Measurements from ENCODE around the gene KLF15. TPM values are rescaled to one million over a fixed set of nuclear protein-coding genes. Genes with fewer than 3 reads are reported as not detected.

KLF15 gene
- total RNA-seq, 1 donor from 2014 or later, result 3.3 TPM

GRCh38 chr3:126306397-126306796 is 50.8 kb downstream of the KLF15 start:
- no peaks in the 10 kb centered on the region for H3K79me2 ChIP-seq (ENCODE audit: low read depth)
- no peaks in the 10 kb centered on the region for H4K20me1 ChIP-seq (ENCODE audit: low read depth)
- Mint-ChIP-seq H3K27me3 (ENCODE audit: insufficient read depth, low read depth) (peaks cover 3% of the 10 kb centered on the region), H3K9me3 (peaks cover 21% of the 10 kb centered on the region), H3K4me3 (no peak overlapping the region), H3K4me1 (no peaks in the 10 kb centered on the region), H3K27ac (no peak overlapping the region), H3K36me3 (no peaks in the 10 kb centered on the region)
- H3K9me3 ChIP-seq (ENCODE audit: low read depth), result peaks cover 16% of the 10 kb centered on the region
- H3F3A ChIP-seq (ENCODE audit: low read depth), result no peaks in the 10 kb centered on the region
- no peaks in the 10 kb centered on the region for H3K36me3 ChIP-seq
- no peak for TF ChIP-seq EZH2 (IDR thresholded peaks at IDR 0.05)
- TF ChIP-seq EZH2phosphoT487 (IDR thresholded peaks at IDR 0.05), result no peak
- TF ChIP-seq CTCF (IDR thresholded peaks at IDR 0.05), result no peak
- H3K27ac ChIP-seq, result no peak overlapping the region
- no peak overlapping the region for H3K4me2 ChIP-seq
- DNase-seq (ENCODE audit: low spot score), result no peak
- H3K4me3 ChIP-seq, result no peak overlapping the region
- H3K4me1 ChIP-seq, result no peaks in the 10 kb centered on the region
- no peaks in the 10 kb centered on the region for H3K27me3 ChIP-seq
- no peak overlapping the region for H3K9ac ChIP-seq
- H2AFZ ChIP-seq (replicated peaks), result no peak overlapping the region

- Histone ChIP-seq H2AFZ (replicated peaks) (no peak overlapping the region), H3K4me3 (no peak overlapping the region), H3K27me3 (no peaks in the 10 kb centered on the region), H3K4me2 (no peak overlapping the region), H3K79me2 (ENCODE audit: low read depth) (no peaks in the 10 kb centered on the region), H3K9ac (no peak overlapping the region), H3K36me3 (no peaks in the 10 kb centered on the region), H3K4me1 (no peaks in the 10 kb centered on the region), H3K27ac (no peak overlapping the region), H3F3A (ENCODE audit: low read depth) (no peaks in the 10 kb centered on the region), H3K9me3 (ENCODE audit: low read depth) (peaks cover 16% of the 10 kb centered on the region), H4K20me1 (ENCODE audit: low read depth) (no peaks in the 10 kb centered on the region)
- Mint-ChIP-seq H3K36me3 (no peaks in the 10 kb centered on the region), H3K27me3 (ENCODE audit: insufficient read depth, low read depth) (peaks cover 2% of the 10 kb centered on the region), H3K4me1 (no peaks in the 10 kb centered on the region), H3K4me3 (no peak overlapping the region), H3K27ac (no peak overlapping the region), H3K9me3 (peaks cover 14% of the 10 kb centered on the region)
- TF ChIP-seq EZH2 (IDR thresholded peaks at IDR 0.05), result no peak
- TF ChIP-seq CTCF (IDR thresholded peaks at IDR 0.05), result no peak
- no peak for TF ChIP-seq EZH2phosphoT487 (IDR thresholded peaks at IDR 0.05)
- no peak for DNase-seq (ENCODE audit: low spot score)
Measured at GRCh38 chr3:126305427-126305826, 51.8 kb downstream of the KLF15 start.

- Mint-ChIP-seq H3K36me3 (no peaks in the 10 kb centered on the region), H3K27me3 (ENCODE audit: insufficient read depth, low read depth) (peaks cover 2% of the 10 kb centered on the region), H3K4me1 (no peaks in the 10 kb centered on the region), H3K9me3 (peaks cover 14% of the 10 kb centered on the region), H3K4me3 (no peak overlapping the region), H3K27ac (no peak overlapping the region)
- no peaks in the 10 kb centered on the region for H3F3A ChIP-seq (ENCODE audit: low read depth)
- no peak overlapping the region for H2AFZ ChIP-seq (replicated peaks)
- H3K4me3 ChIP-seq, result no peak overlapping the region
- peaks cover 16% of the 10 kb centered on the region for H3K9me3 ChIP-seq (ENCODE audit: low read depth)
- no peaks in the 10 kb centered on the region for H4K20me1 ChIP-seq (ENCODE audit: low read depth)
- no peak overlapping the region for H3K27ac ChIP-seq
- no peak overlapping the region for H3K4me2 ChIP-seq
- H3K27me3 ChIP-seq, result no peaks in the 10 kb centered on the region
- TF ChIP-seq EZH2 (IDR thresholded peaks at IDR 0.05) (no peak), EZH2phosphoT487 (IDR thresholded peaks at IDR 0.05) (no peak), CTCF (IDR thresholded peaks at IDR 0.05) (no peak)
- no peaks in the 10 kb centered on the region for H3K79me2 ChIP-seq (ENCODE audit: low read depth)
- DNase-seq (ENCODE audit: low spot score), result no peak
- no peaks in the 10 kb centered on the region for H3K4me1 ChIP-seq
- no peak overlapping the region for H3K9ac ChIP-seq
- no peaks in the 10 kb centered on the region for H3K36me3 ChIP-seq
Measured at GRCh38 chr3:126304704-126305103, 52.5 kb downstream of the KLF15 start.

Data from neural progenitor cell (in vitro differentiated cells).